SKM-1 (cell line): ENCODE measurements around the gene SDK2.
A peak's percentile ranks its signal among the peaks of the same experiment; 100 is the strongest.

Experiments used
- DNase-seq: peaks from one replicate; lab custom pipeline; 2025; ENCODE audit not compliant: unreplicated experiment; lab: John Stamatoyannopoulos, UW

SDK2 gene

GRCh38 chr17:73654241-73654640 lies 10.0 kb upstream of the SDK2 start:
- DNase-seq: no peak

GRCh38 chr17:73653810-73654209 lies 9.6 kb upstream of the SDK2 start:
- no peak for DNase-seq

- no peak for DNase-seq
Observed at GRCh38 chr17:73652886-73653480, 8.7 kb upstream of the SDK2 start.

- DNase-seq: no peak
Observed at GRCh38 chr17:73650617-73651200, 6.5 kb upstream of the SDK2 start.

- peak; percentile 47 for DNase-seq
Observed at GRCh38 chr17:73650140-73650539, 5.9 kb upstream of the SDK2 start.

- no peak for DNase-seq
Observed at GRCh38 chr17:73648974-73649373, 4.7 kb upstream of the SDK2 start.

- no peak for DNase-seq
Observed at GRCh38 chr17:73648543-73648820, 4.2 kb upstream of the SDK2 start.

- no peak for DNase-seq
Observed at GRCh38 chr17:73647772-73648542, 3.7 kb upstream of the SDK2 start.

- DNase-seq: no peak
Observed at GRCh38 chr17:73647301-73647695, 3.1 kb upstream of the SDK2 start.

- peak; percentile 45 for DNase-seq
Observed at GRCh38 chr17:73646409-73647300, 2.4 kb upstream of the SDK2 start.

GRCh38 chr17:73645050-73645871 lies 1.0 kb upstream of the SDK2 start:
- peak; percentile 13 for DNase-seq

GRCh38 chr17:73643852-73644144 lies 447 bp downstream of the SDK2 start:
- DNase-seq: no peak

GRCh38 chr17:73643001-73643851 lies 1.0 kb downstream of the SDK2 start:
- peak; percentile 13 for DNase-seq

GRCh38 chr17:73642659-73643000 lies 1.6 kb downstream of the SDK2 start:
- DNase-seq: no peak

- DNase-seq: no peak
Observed at GRCh38 chr17:73641826-73642600, 2.2 kb downstream of the SDK2 start.

GRCh38 chr17:73640691-73641090 lies 3.6 kb downstream of the SDK2 start:
- no peak for DNase-seq

- DNase-seq: no peak
Observed at GRCh38 chr17:73639932-73640331, 4.3 kb downstream of the SDK2 start.

GRCh38 chr17:73639322-73639721 lies 4.9 kb downstream of the SDK2 start:
- DNase-seq: no peak

GRCh38 chr17:73638556-73638955 lies 5.7 kb downstream of the SDK2 start:
- no peak for DNase-seq
